A549 (cell line): ENCODE data around the gene ZNF600.

Source experiments
- CTCF ChIP-seq: fragments of >200 bp; sonication (Bioruptor Twin); formaldehyde crosslinking; IDR thresholded peaks from 3 replicates; pipeline ENCODE4 v1.5.1; 2016
- POLR2A ChIP-seq: IDR thresholded peaks from 2 replicates; pipeline ENCODE4 v1.6.1; 2012; ENCODE audit warnings: mild to moderate bottlenecking, low read length

GRCh38 chr19:52785506-52785905, 1.1 kb downstream of the ZNF600 start:
- no peak for TF ChIP-seq CTCF
- TF ChIP-seq POLR2A: no peak
